H1 (cell line): ENCODE measurements around the gene MADD. TPM values are rescaled to one million over a fixed set of nuclear protein-coding genes. Genes with fewer than 3 reads are reported as not detected.

Source experiments
- CTCF ChIA-PET: fragments of 300-600 bp; sonication (Branson Sonifier 250); formaldehyde crosslinking; loops from one replicate; lab custom pipeline; 2021; ENCODE audit not compliant: partially characterized antibody; lab: Charles Lee
- POLR2A ChIA-PET: fragments of 300-600 bp; sonication (Branson Sonifier 250); formaldehyde crosslinking; loops from one replicate; lab custom pipeline; 2021; ENCODE audit warnings: inconsistent platforms; ENCODE audit not compliant: partially characterized antibody; lab: Charles Lee
- DNase-seq, 2 experiments: peaks; one replicate each; pipeline versions ENCODE4 v3.0.0 to v3.0.0-alpha.2; 2010 to 2022; ENCODE audit warnings: low spot score in 2 of 2, low read depth in 1 of 2, mixed read lengths in 1 of 2
- FAIRE-seq: peaks from 2 replicates; lab custom pipeline; 2011; peaks lifted over from hg19 to GRCh38; lab: Jason Lieb, UNC
- H2AFZ ChIP-seq: 2 replicates; pipeline ENCODE4 v1.8.1; 2012; ENCODE audit warnings: low read length, inconsistent platforms
- H2AK5ac ChIP-seq: 2 replicates; pipeline ENCODE4 v1.6.1; 2013; ENCODE audit warnings: low read depth, low read length
- H2BK120ac ChIP-seq: replicated peaks from 2 replicates; pipeline ENCODE3; 2013; ENCODE audit warnings: low read depth, low read length, inconsistent platforms
- H2BK12ac ChIP-seq: 2 replicates; pipeline ENCODE4 v1.6.1; 2013; ENCODE audit warnings: low read depth, low read length
- H2BK15ac ChIP-seq: 2 replicates; pipeline ENCODE4 v1.6.1; 2013; ENCODE audit warnings: low read length
- H2BK20ac ChIP-seq: 2 replicates; pipeline ENCODE4 v1.6.1; 2013; ENCODE audit warnings: low read length
- H2BK5ac ChIP-seq: 2 replicates; pipeline ENCODE4 v1.6.1; 2013; ENCODE audit warnings: low read depth, low read length
- H3K14ac ChIP-seq: 2 replicates; pipeline ENCODE4 v1.6.1; 2013; ENCODE audit warnings: inconsistent platforms; ENCODE audit not compliant: insufficient read length
- H3K18ac ChIP-seq: 2 replicates; pipeline ENCODE4 v1.6.1; 2013; ENCODE audit warnings: low read length; ENCODE audit errors: extremely low read depth
- H3K23ac ChIP-seq: 2 replicates; pipeline ENCODE4 v1.6.1; 2013; ENCODE audit warnings: inconsistent platforms; ENCODE audit not compliant: insufficient read length
- H3K23me2 ChIP-seq: 2 replicates; pipeline ENCODE4 v1.6.1; 2013; ENCODE audit warnings: low read depth, low read length
- H3K27ac ChIP-seq: 2 replicates; pipeline ENCODE4 v1.6.1; 2011; ENCODE audit warnings: low read depth, low read length, inconsistent platforms
- H3K27me3 ChIP-seq, 4 experiments: replicated peaks in 1 of 4; 1 replicate in 1 of 4; 2 replicates in 3 of 4; pipeline versions ENCODE4 v1.6.1 to v1.8.1; 2011 to 2013; ENCODE audit warnings: low read length in 3 of 4, mild to moderate bottlenecking in 3 of 4, inconsistent platforms in 2 of 4, mixed read lengths in 2 of 4, moderate library complexity in 1 of 4; ENCODE audit not compliant: control insufficient read depth in 3 of 4, insufficient read depth in 3 of 4; ENCODE audit errors: extremely low read depth in 1 of 4
- H3K36me3 ChIP-seq, 4 experiments: 2 replicates each; pipeline versions ENCODE4 v1.6.1 to v1.8.1; 2011 to 2013; ENCODE audit warnings: mild to moderate bottlenecking in 4 of 4, low read length in 3 of 4, moderate library complexity in 2 of 4, control low read depth in 1 of 4, inconsistent platforms in 1 of 4; ENCODE audit not compliant: insufficient read depth in 4 of 4, control insufficient read depth in 2 of 4
- H3K4ac ChIP-seq: replicated peaks from 2 replicates; pipeline ENCODE3; 2013; ENCODE audit warnings: low read length, low read depth, mixed read lengths, inconsistent platforms; ENCODE audit not compliant: insufficient read length
- H3K4me1 ChIP-seq, 4 experiments: replicated peaks in 1 of 4; 1 replicate in 1 of 4; 2 replicates in 3 of 4; pipeline versions ENCODE4 v1.6.1 to v1.8.1; 2011 to 2013; ENCODE audit warnings: low read length in 3 of 4, inconsistent platforms in 2 of 4, mixed read lengths in 1 of 4; ENCODE audit not compliant: insufficient read depth in 4 of 4, control insufficient read depth in 3 of 4
- H3K4me2 ChIP-seq, 2 experiments: 2 replicates each; pipeline versions ENCODE4 v1.6.1 to v1.8.1; 2011 to 2013; ENCODE audit warnings: low read depth in 2 of 2, low read length in 2 of 2, control low read depth in 1 of 2, inconsistent platforms in 1 of 2, mild to moderate bottlenecking in 1 of 2; ENCODE audit not compliant: insufficient read depth in 1 of 2
- H3K4me3 ChIP-seq, 4 experiments: fragments of 200-600, 300-600 bp in 1 of 4; sonication (generic), shearing (Covaris generic), sonication (Bioruptor Twin) in 1 of 4; 2 replicates each; pipeline versions ENCODE4 v1.5.1 to v1.8.1; 2011 to 2016; ENCODE audit warnings: low read length in 4 of 4, low read depth in 3 of 4, control low read depth in 2 of 4, inconsistent platforms in 2 of 4, mild to moderate bottlenecking in 2 of 4, mixed read lengths in 1 of 4, moderate library complexity in 1 of 4; ENCODE audit not compliant: insufficient read depth in 2 of 4; ENCODE audit errors: extremely low read depth in 1 of 4
- H3K56ac ChIP-seq: replicated peaks from 2 replicates; pipeline ENCODE3; 2013; ENCODE audit warnings: low read depth, mild to moderate bottlenecking, mixed read lengths, low read length, inconsistent platforms; ENCODE audit not compliant: insufficient read length
- H3K79me1 ChIP-seq: 2 replicates; pipeline ENCODE4 v1.6.1; 2013; ENCODE audit warnings: low read depth, low read length, control low read depth
- H3K79me2 ChIP-seq, 2 experiments: 2 replicates each; pipeline versions ENCODE4 v1.6.1 to v1.8.1; 2012 to 2013; ENCODE audit warnings: low read length in 2 of 2, mild to moderate bottlenecking in 2 of 2, inconsistent platforms in 1 of 2; ENCODE audit not compliant: insufficient read depth in 2 of 2, control insufficient read depth in 1 of 2
- H3K9ac ChIP-seq, 4 experiments: replicated peaks in 1 of 4; 1 replicate in 1 of 4; 2 replicates in 3 of 4; pipeline versions ENCODE4 v1.6.1 to v1.8.1; 2011 to 2013; ENCODE audit warnings: low read depth in 3 of 4, low read length in 3 of 4, control low read depth in 2 of 4, mild to moderate bottlenecking in 2 of 4, moderate library complexity in 2 of 4, inconsistent platforms in 1 of 4; ENCODE audit errors: extremely low read depth in 1 of 4
- H3K9me3 ChIP-seq, 2 experiments: 2 replicates each; pipeline versions ENCODE4 v1.6.1 to v1.8.1; 2012 to 2013; ENCODE audit warnings: mild to moderate bottlenecking in 2 of 2, moderate library complexity in 2 of 2, control low read depth in 1 of 2, inconsistent platforms in 1 of 2, low read depth in 1 of 2, low read length in 1 of 2, mixed read lengths in 1 of 2; ENCODE audit not compliant: insufficient read depth in 2 of 2
- H4K20me1 ChIP-seq, 2 experiments: replicated peaks in 1 of 2; 2 replicates each; pipeline versions ENCODE3 to v1.8.1; 2011 to 2013; ENCODE audit warnings: inconsistent platforms in 2 of 2, low read length in 2 of 2, mild to moderate bottlenecking in 1 of 2; ENCODE audit not compliant: insufficient read depth in 2 of 2, control insufficient read depth in 1 of 2
- H4K5ac ChIP-seq: 2 replicates; pipeline ENCODE4 v1.6.1; 2013; ENCODE audit warnings: low read length, low read depth, mixed read lengths, inconsistent platforms; ENCODE audit not compliant: insufficient read length
- H4K8ac ChIP-seq: 2 replicates; pipeline ENCODE4 v1.8.0; 2013; ENCODE audit warnings: mild to moderate bottlenecking, moderate library complexity, low read length, inconsistent platforms; ENCODE audit not compliant: insufficient read depth; ENCODE audit errors: extremely low read depth
- H4K91ac ChIP-seq: replicated peaks from 2 replicates; pipeline ENCODE3; 2013; ENCODE audit warnings: low read length, mixed read lengths, inconsistent platforms; ENCODE audit not compliant: insufficient read length
- CTBP2 ChIP-seq: IDR thresholded peaks from 2 replicates; pipeline ENCODE4 v1.7.0; 2011; ENCODE audit warnings: borderline replicate concordance, mild to moderate bottlenecking, moderate library complexity, mixed read lengths, low read length; ENCODE audit not compliant: insufficient read depth, insufficient read length
- SIX5 ChIP-seq: IDR thresholded peaks from 2 replicates; pipeline ENCODE4 v1.6.1; 2011; ENCODE audit warnings: mild to moderate bottlenecking, low read depth, low read length
- ZNF274 ChIP-seq: IDR thresholded peaks from 2 replicates; pipeline ENCODE4 v1.7.0; 2012; ENCODE audit warnings: low read length, borderline replicate concordance; ENCODE audit errors: extremely low read depth
- WGBS, 2 experiments: shearing (Covaris generic) in 1 of 2; methylation state at CpG; one replicate each; pipeline versions ENCODE4 v1.1.6 to v1.1.7; 2013 to 2015; ENCODE audit warnings: low lambda C conversion rate in 2 of 2, mixed read lengths in 2 of 2, inconsistent platforms in 1 of 2, low coverage in 1 of 2, missing lambda C conversion rate in 1 of 2; ENCODE audit not compliant: insufficient replicate concordance in 2 of 2, insufficient coverage in 1 of 2, insufficient read length in 1 of 2; ENCODE audit errors: extremely low coverage in 1 of 2, missing lambda C conversion rate in 1 of 2; 5-methylcytosine and 5-hydroxymethylcytosine counted together
- polyA plus RNA-seq, 7 experiments: library from polyadenylated mRNA; depleted of rRNA in 3 of 7; stranded (reverse) in 5 of 7; unstranded in 2 of 7; fragments of >200 nt in 5 of 7; fragments of 200-250 nt in 2 of 7; gene quantifications; 1 replicate in 5 of 7; 2 replicates in 1 of 7; 4 replicates in 1 of 7; pipeline versions ENCODE4 v1.2.1 to v1.2.3, GENCODE V29; 2011 to 2013; ENCODE audit warnings: missing spikeins in 2 of 7, mixed read lengths in 2 of 7
- total RNA-seq: library from RNA; stranded (reverse); fragmentation: NEBNext Ultra II Directional; extraction: Animal tissue kit (Norgen Biotek cat#: 25700); gene quantifications from 2 replicates; pipeline ENCODE4 v1.2.1, GENCODE V29; 2021
- TF ChIP-seq, protein P1 (sequence below), 3 experiments: IDR thresholded peaks; 1 replicate in 2 of 3; 2 replicates in 1 of 3; pipeline versions ENCODE4 v1.5.1 to v1.6.1; 2011; ENCODE audit warnings: low read length in 3 of 3, mild to moderate bottlenecking in 3 of 3, inconsistent platforms in 2 of 3, low read depth in 1 of 3, moderate library complexity in 1 of 3; ENCODE audit not compliant: insufficient read depth in 1 of 3; ENCODE audit errors: control extremely low read depth in 1 of 3

The MADD gene
- total and polyA plus RNA-seq, 2 of the 8 experiments (the other 6 are each of a cell fraction or from before 2014, with no cell fraction given) = 32.5 to 45.4 TPM

DNA sequence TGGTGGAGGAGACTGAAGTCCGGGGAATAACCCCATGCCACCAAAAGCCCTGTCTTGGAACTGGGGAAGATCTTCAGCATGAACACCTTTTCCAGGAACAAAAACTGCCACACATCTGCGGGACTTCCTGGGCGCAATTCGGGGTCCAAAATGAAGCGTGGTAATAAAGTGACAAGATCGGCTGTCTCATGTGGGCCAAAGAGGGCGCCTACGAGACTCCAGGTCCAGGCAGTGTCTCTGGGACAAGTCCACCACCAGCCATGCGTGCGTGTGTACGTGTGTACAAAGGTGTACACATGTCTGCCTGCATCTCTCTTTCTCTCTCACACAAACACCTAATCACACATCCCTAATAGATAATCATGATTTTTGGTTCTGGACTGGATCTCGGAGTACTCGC is 91.5 kb downstream of the MADD start:
- Histone ChIP-seq H2BK12ac (no peak overlapping the region), H4K8ac (no peak overlapping the region), H2BK20ac (no peak overlapping the region), H3K9ac (no peak overlapping the region), H3K4me1 (no peaks in the 10 kb centered on the region), H3K27me3 (no peaks in the 10 kb centered on the region), H3K9me3 (peaks cover 0 to 2% of the 10 kb centered on the region in 2 experiments; a peak in 1 of 4 replicates), H2BK120ac (no peak overlapping the region), H4K5ac (no peak overlapping the region), H3K23ac (no peak overlapping the region), H3K23me2 (peaks cover 11% of the 10 kb centered on the region), H2BK15ac (no peak overlapping the region), H3K79me1 (0 out of 2 replicates have a peak, but pooled peaks cover 2% of the 10 kb centered on the region), H3K56ac (no peak overlapping the region), H3K4ac (no peak overlapping the region), H4K91ac (no peak overlapping the region), H2AFZ (no peak overlapping the region), H3K4me2 (no peak overlapping the region), H3K36me3 (no peaks in the 10 kb centered on the region; a peak in 1 of 8 replicates), H2AK5ac (no peak overlapping the region), H3K14ac (no peak overlapping the region), H3K27ac (no peak overlapping the region), H3K18ac (no peak overlapping the region), H3K4me3 (no peak overlapping the region), H2BK5ac (no peak overlapping the region), H4K20me1 (peaks cover 0 to 5% of the 10 kb centered on the region in 2 experiments), H3K79me2 (no peaks in the 10 kb centered on the region)
- ChIA-PET POLR2A (interaction anchor here (0.7 kb wide), 1 partner anchor 492 kb away, joined by 5 read pairs; no protein-coding TSS in a partner anchor), CTCF (interaction anchor here (0.6 to 2.3 kb wide), 7 partner anchors 11 to 235 kb away, joined by 3 to 7 read pairs (median 5); no protein-coding TSS in a partner anchor)
- DNase-seq (no peak), FAIRE-seq (no peak)
- TF ChIP-seq CTBP2 (no peak), ZNF274 (no peak), SIX5 (no peak)
- TF ChIP-seq, protein P1, sequence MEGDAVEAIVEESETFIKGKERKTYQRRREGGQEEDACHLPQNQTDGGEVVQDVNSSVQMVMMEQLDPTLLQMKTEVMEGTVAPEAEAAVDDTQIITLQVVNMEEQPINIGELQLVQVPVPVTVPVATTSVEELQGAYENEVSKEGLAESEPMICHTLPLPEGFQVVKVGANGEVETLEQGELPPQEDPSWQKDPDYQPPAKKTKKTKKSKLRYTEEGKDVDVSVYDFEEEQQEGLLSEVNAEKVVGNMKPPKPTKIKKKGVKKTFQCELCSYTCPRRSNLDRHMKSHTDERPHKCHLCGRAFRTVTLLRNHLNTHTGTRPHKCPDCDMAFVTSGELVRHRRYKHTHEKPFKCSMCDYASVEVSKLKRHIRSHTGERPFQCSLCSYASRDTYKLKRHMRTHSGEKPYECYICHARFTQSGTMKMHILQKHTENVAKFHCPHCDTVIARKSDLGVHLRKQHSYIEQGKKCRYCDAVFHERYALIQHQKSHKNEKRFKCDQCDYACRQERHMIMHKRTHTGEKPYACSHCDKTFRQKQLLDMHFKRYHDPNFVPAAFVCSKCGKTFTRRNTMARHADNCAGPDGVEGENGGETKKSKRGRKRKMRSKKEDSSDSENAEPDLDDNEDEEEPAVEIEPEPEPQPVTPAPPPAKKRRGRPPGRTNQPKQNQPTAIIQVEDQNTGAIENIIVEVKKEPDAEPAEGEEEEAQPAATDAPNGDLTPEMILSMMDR (IDR thresholded peaks at IDR 0.05; ENCODE audit: control extremely low read depth in 1 of 3, insufficient read depth in 1 of 3, low read depth in 1 of 3, low read length in 3 of 3) = peak in 1 of 3 experiments; percentile 1; a peak in 1 of 4 replicates
- WGBS, 2 experiments = 94% methylated on average over 13 of the region's 13 CpGs; no CpG with 5 or more reads in 1 of the 2 experiments
